Mesenchymal stem cell (in vitro differentiated cells and primary cell): ENCODE measurements around the gene ADGRV1.
"Not testable (repeated sequence)": the region's sequence is repeated elsewhere in the genome, so short reads cannot be mapped to it uniquely, and the experiment has no call there.

Experiments
- DNase-seq: peaks from one replicate; pipeline ENCODE4 v3.0.0-alpha.2; 2013
- H2AFZ ChIP-seq: one replicate; pipeline ENCODE4 v1.6.1; 2013; ENCODE audit warnings: low read depth, mild to moderate bottlenecking, control low read depth, inconsistent platforms, low read length, moderate library complexity
- H2AK5ac ChIP-seq: 2 replicates; pipeline ENCODE4 v1.6.1; 2013; ENCODE audit warnings: low read length, moderate library complexity, mild to moderate bottlenecking, inconsistent platforms; ENCODE audit not compliant: severe bottlenecking
- H2BK120ac ChIP-seq: one replicate; pipeline ENCODE4 v1.6.1; 2013; ENCODE audit warnings: low read depth, mild to moderate bottlenecking, inconsistent platforms, low read length, moderate library complexity
- H2BK12ac ChIP-seq, 2 experiments: one replicate each; pipeline ENCODE4 v1.6.1; 2013; ENCODE audit warnings: inconsistent platforms in 2 of 2, low read length in 2 of 2, mild to moderate bottlenecking in 2 of 2, moderate library complexity in 2 of 2, control low read depth in 1 of 2
- H2BK15ac ChIP-seq: one replicate; pipeline ENCODE4 v1.6.1; 2013; ENCODE audit warnings: mild to moderate bottlenecking, low read depth, inconsistent platforms; ENCODE audit not compliant: poor library complexity, severe bottlenecking
- H2BK5ac ChIP-seq: 2 replicates; pipeline ENCODE4 v1.6.1; 2013; ENCODE audit warnings: low read depth, mild to moderate bottlenecking, low read length, control low read depth, inconsistent platforms; ENCODE audit not compliant: poor library complexity, severe bottlenecking
- H3K14ac ChIP-seq, 2 experiments: one replicate each; pipeline ENCODE4 v1.6.1; 2013; ENCODE audit warnings: inconsistent platforms in 2 of 2, low read length in 2 of 2, control low read depth in 1 of 2, mild to moderate bottlenecking in 1 of 2, moderate library complexity in 1 of 2
- H3K18ac ChIP-seq, 2 experiments: one replicate each; pipeline ENCODE4 v1.6.1; 2013; ENCODE audit warnings: inconsistent platforms in 2 of 2, low read length in 2 of 2, control low read depth in 1 of 2, low read depth in 1 of 2, mild to moderate bottlenecking in 1 of 2
- H3K23ac ChIP-seq, 2 experiments: one replicate each; pipeline ENCODE4 v1.6.1; 2013; ENCODE audit warnings: inconsistent platforms in 2 of 2, low read length in 2 of 2, mild to moderate bottlenecking in 2 of 2, moderate library complexity in 2 of 2, control low read depth in 1 of 2
- H3K27ac ChIP-seq: 2 replicates; pipeline ENCODE4 v1.5.1; 2013; ENCODE audit warnings: mild to moderate bottlenecking, moderate library complexity, low read length, control low read depth, inconsistent platforms; ENCODE audit not compliant: poor library complexity, severe bottlenecking
- H3K27me3 ChIP-seq, 2 experiments: 2 replicates each; pipeline versions ENCODE4 v1.6.1 to v1.7.0; 2013; ENCODE audit warnings: low read length in 2 of 2, mild to moderate bottlenecking in 2 of 2, moderate library complexity in 2 of 2, control low read depth in 1 of 2, inconsistent platforms in 1 of 2; ENCODE audit not compliant: control insufficient read depth in 1 of 2, insufficient read depth in 1 of 2
- H3K36me3 ChIP-seq, 2 experiments: 2 replicates each; pipeline versions ENCODE4 v1.6.1 to v1.7.0; 2013; ENCODE audit warnings: low read length in 2 of 2, control low read depth in 1 of 2, inconsistent platforms in 1 of 2, low read depth in 1 of 2, mild to moderate bottlenecking in 1 of 2; ENCODE audit not compliant: insufficient read depth in 2 of 2, control insufficient read depth in 1 of 2
- H3K4ac ChIP-seq, 2 experiments: one replicate each; pipeline ENCODE4 v1.6.1; 2013; ENCODE audit warnings: inconsistent platforms in 2 of 2, low read length in 2 of 2, mild to moderate bottlenecking in 2 of 2, moderate library complexity in 2 of 2, control low read depth in 1 of 2, low read depth in 1 of 2
- H3K4me1 ChIP-seq: 2 replicates; pipeline ENCODE4 v1.6.1; 2013; ENCODE audit warnings: low read depth, low read length, control low read depth; ENCODE audit not compliant: control insufficient read depth, insufficient read depth
- H3K4me2 ChIP-seq: 2 replicates; pipeline ENCODE4 v1.6.1; 2013; ENCODE audit warnings: low read length, mild to moderate bottlenecking, inconsistent platforms; ENCODE audit not compliant: poor library complexity, severe bottlenecking
- H3K4me3 ChIP-seq, 2 experiments: 2 replicates each; pipeline versions ENCODE4 v1.5.1 to v1.7.0; 2013; ENCODE audit warnings: low read length in 2 of 2, mild to moderate bottlenecking in 2 of 2, control low read depth in 1 of 2, low read depth in 1 of 2; ENCODE audit not compliant: insufficient read depth in 1 of 2
- H3K79me1 ChIP-seq: replicated peaks from 2 replicates; pipeline ENCODE4 v1.6.1; 2013; ENCODE audit warnings: mild to moderate bottlenecking, control low read depth, low read length, inconsistent platforms; ENCODE audit not compliant: poor library complexity, severe bottlenecking
- H3K9ac ChIP-seq: 2 replicates; pipeline ENCODE4 v1.7.0; 2013; ENCODE audit warnings: mild to moderate bottlenecking, low read length, moderate library complexity
- H3K9me3 ChIP-seq: 2 replicates; pipeline ENCODE4 v1.7.0; 2013; ENCODE audit warnings: mild to moderate bottlenecking, low read length; ENCODE audit not compliant: control insufficient read depth
- H4K8ac ChIP-seq: one replicate; pipeline ENCODE4 v1.6.1; 2013; ENCODE audit warnings: inconsistent platforms, mild to moderate bottlenecking, low read length, moderate library complexity
- H4K91ac ChIP-seq: one replicate; pipeline ENCODE4 v1.6.1; 2013; ENCODE audit warnings: mild to moderate bottlenecking, low read length, inconsistent platforms
- WGBS: methylation state at CpG from one replicate; pipeline ENCODE4 v1.1.7; 2013; ENCODE audit warnings: mixed read lengths; 5-methylcytosine and 5-hydroxymethylcytosine counted together

The ADGRV1 gene

GRCh38 chr5:90792725-90793124 is 234.1 kb downstream of the ADGRV1 start:
- Histone ChIP-seq H2AFZ (no peak overlapping the region), H2AK5ac (no peak overlapping the region), H3K27me3 (no peaks in the 10 kb centered on the region), H3K4me2 (no peak overlapping the region), H3K9ac (no peak overlapping the region), H3K79me1 (no peaks in the 10 kb centered on the region), H3K4ac (no peak overlapping the region), H3K14ac (no peak overlapping the region), H2BK12ac (no peak overlapping the region), H3K4me3 (no peak overlapping the region), H2BK5ac (no peak overlapping the region), H3K9me3 (no peaks in the 10 kb centered on the region), H3K18ac (no peak overlapping the region), H3K4me1 (peaks cover 2% of the 10 kb centered on the region), H4K8ac (peak overlapping the region; percentile 37), H3K23ac (peak overlapping the region in 1 of 2 experiments; percentile 59), H3K27ac (no peak overlapping the region), H4K91ac (no peak overlapping the region), H2BK120ac (no peak overlapping the region), H3K36me3 (no peaks in the 10 kb centered on the region), H2BK15ac (no peak overlapping the region)
- 70% methylated on average over 2 of the region's 3 CpGs for WGBS
- DNase-seq = no peak

- Histone ChIP-seq H4K8ac (no peak overlapping the region), H3K79me1 (no peaks in the 10 kb centered on the region), H2BK12ac (no peak overlapping the region), H3K4me3 (no peak overlapping the region), H2BK5ac (no peak overlapping the region), H4K91ac (no peak overlapping the region), H3K23ac (no peak overlapping the region), H2AK5ac (no peak overlapping the region), H3K4ac (no peak overlapping the region), H3K36me3 (no peaks in the 10 kb centered on the region), H3K14ac (no peak overlapping the region), H2AFZ (no peak overlapping the region), H3K4me1 (peaks cover 2% of the 10 kb centered on the region), H3K27me3 (no peaks in the 10 kb centered on the region), H3K18ac (no peak overlapping the region), H3K27ac (no peak overlapping the region), H2BK120ac (no peak overlapping the region), H2BK15ac (no peak overlapping the region), H3K4me2 (no peak overlapping the region), H3K9me3 (no peaks in the 10 kb centered on the region), H3K9ac (no peak overlapping the region)
- no CpG with 5 or more reads among the region's 2 CpGs for WGBS
- no peak for DNase-seq
Measured at GRCh38 chr5:90793183-90793582, 234.6 kb downstream of the ADGRV1 start.

GRCh38 chr5:90796919-90797318 is 238.3 kb downstream of the ADGRV1 start:
- 94% methylated on average over 2 of the region's 2 CpGs for WGBS

GRCh38 chr5:90800082-90800481 is 241.5 kb downstream of the ADGRV1 start:
- no CpG with 5 or more reads among the region's 1 CpG for WGBS
- not testable (repeated sequence) for H3K9ac ChIP-seq, H3K27ac ChIP-seq, H2BK120ac ChIP-seq, H3K4me3 ChIP-seq, H2BK12ac ChIP-seq, H2BK5ac ChIP-seq, H4K8ac ChIP-seq, H2BK15ac ChIP-seq, H3K14ac ChIP-seq, H2AFZ ChIP-seq, H4K91ac ChIP-seq, H3K79me1 ChIP-seq, H3K4me1 ChIP-seq, H2AK5ac ChIP-seq, H3K18ac ChIP-seq, H3K23ac ChIP-seq, DNase-seq, H3K4me2 ChIP-seq, H3K27me3 ChIP-seq, H3K4ac ChIP-seq, H3K36me3 ChIP-seq, H3K9me3 ChIP-seq

More at GRCh38 chr5:90796919-90797318, 238.3 kb downstream of the ADGRV1 start:
- not testable (repeated sequence) for H3K27ac ChIP-seq, H3K18ac ChIP-seq, H3K4me1 ChIP-seq, H3K4ac ChIP-seq, H3K27me3 ChIP-seq, H2BK15ac ChIP-seq, H2AFZ ChIP-seq, H4K8ac ChIP-seq, H3K79me1 ChIP-seq, H2BK120ac ChIP-seq, H3K14ac ChIP-seq, H3K4me3 ChIP-seq, H2BK5ac ChIP-seq, DNase-seq, H4K91ac ChIP-seq, H3K23ac ChIP-seq, H3K9me3 ChIP-seq, H3K36me3 ChIP-seq, H2AK5ac ChIP-seq, H2BK12ac ChIP-seq, H3K9ac ChIP-seq, H3K4me2 ChIP-seq
